IPS-NIHi7 (cell line): ENCODE data around the gene HSBP1.

Experiments
- DNase-seq: peaks from one replicate; pipeline ENCODE4 v3.0.0; 2012; ENCODE audit warnings: mixed read lengths; ENCODE audit errors: extremely low spot score

HSBP1 gene

DNA sequence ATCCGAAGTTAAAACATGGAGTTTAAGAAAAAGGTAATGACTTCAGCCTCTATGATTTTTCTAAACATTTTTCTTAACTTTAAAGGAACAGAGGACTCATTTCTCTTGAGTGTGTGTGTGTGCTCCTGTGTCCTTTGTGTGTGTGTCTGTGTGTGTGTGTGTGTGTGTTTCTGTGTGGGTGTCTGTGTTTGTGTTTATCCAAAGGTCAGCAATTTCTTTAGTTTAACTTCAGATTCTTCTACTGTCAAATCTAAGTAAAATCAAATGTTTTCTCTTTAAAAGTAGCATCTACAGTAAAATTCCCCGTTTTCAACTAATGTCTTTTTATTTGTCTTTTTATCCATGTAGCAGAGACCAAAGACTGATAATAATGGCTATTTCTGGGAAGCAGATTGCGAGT, 31.8 kb downstream of the HSBP1 start:
- DNase-seq: no peak

DNA sequence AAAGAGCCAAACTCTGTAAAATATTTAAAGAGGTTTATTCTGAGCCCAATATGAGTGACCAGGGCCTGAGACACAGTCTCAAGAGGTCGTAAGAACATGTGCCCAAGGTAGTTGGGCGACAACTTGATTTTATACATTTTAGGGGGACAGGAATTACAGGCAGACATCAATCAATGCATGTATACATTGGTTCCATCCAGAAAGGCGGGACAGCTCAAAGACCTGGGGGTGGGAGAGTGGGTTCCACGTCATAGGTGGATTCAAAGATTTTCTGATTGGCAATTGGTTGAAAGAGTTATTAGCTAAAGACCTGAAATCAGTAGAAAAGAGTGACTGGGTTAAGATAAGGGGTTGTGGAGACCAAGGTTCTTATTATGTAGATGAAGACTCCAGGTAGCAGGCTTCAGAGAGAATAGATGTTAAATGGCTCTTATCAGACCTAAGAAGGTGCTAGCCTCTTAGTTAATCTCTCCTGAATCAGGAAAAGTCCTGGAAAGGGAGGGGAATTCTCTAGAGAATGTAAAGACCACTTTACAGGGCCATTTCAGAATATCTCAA, 32.4 kb downstream of the HSBP1 start:
- DNase-seq: no peak

GRCh38 chr16:83842291-83842690, 34.5 kb downstream of the HSBP1 start:
- DNase-seq: no peak

GRCh38 chr16:83842756-83843507, 35.2 kb downstream of the HSBP1 start:
- DNase-seq: no peak

DNA sequence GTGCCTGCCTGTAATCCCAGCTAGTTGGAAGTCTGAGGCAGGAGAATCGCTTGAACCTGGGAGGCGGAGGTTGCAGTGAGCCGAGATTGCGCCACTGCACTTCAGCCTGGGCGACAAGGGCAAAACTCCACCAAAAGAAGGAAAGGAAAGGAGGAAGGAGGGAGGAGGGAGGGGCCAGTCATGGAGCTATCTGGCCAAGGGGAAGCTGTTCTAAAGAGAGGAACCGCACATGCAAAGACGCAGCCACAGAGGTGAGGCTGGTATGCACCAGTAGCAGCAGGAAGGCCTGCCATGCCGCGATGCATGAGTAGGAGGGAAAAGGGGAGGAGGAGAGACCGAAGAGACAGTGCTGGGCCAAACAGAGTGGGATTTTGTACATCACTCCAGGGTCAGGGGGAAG, 35.9 kb downstream of the HSBP1 start:
- DNase-seq: peak; percentile 30

- no peak for DNase-seq
Observed at GRCh38 chr16:83845263-83845662, 37.5 kb downstream of the HSBP1 start.

- no peak for DNase-seq
Observed at GRCh38 chr16:83847371-83848225, 39.8 kb downstream of the HSBP1 start.

- DNase-seq: no peak
Observed at GRCh38 chr16:83849421-83849820, 41.6 kb downstream of the HSBP1 start.

GRCh38 chr16:83850947-83851346, 43.2 kb downstream of the HSBP1 start:
- no peak for DNase-seq

DNA sequence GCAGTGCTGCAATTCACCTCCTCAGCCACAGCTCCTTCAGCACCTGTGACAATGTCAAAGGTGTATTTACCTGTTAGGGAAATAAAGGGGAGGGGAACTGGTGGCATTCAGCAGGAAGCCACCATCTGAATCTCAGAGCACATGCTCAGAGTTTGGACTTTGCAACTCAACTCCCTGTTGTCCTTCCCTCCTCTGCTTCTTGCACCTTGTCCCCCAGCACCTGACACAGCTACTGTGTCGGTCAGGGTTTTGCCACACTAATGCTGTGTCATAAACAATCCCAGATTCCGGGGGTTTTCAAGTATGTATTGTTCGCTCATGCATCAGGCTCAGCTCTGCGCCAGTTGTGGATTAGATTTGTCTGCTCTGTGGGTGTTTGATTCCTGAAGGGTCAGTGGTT, 43.7 kb downstream of the HSBP1 start:
- DNase-seq: no peak

DNA sequence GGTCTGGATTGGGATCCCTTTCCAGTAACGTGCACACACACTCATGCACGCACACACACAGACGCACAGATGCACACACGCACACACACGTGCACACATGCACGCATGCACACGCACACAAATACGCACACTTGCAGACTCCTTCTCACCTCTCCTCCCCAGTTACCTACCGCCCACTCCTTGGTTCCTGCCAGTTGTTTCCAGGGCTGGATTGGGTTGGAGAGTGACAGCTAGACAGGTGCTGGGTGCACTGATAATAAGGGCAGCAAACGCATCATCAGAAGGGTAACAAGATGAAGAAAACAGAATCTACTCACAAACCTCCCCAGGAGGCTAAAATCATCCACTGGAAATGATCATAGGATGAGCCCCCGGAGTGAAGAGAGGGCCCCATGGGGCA, 45.0 kb downstream of the HSBP1 start:
- DNase-seq: no peak

- no peak for DNase-seq
Observed at GRCh38 chr16:83853834-83854233, 46.1 kb downstream of the HSBP1 start.

DNA sequence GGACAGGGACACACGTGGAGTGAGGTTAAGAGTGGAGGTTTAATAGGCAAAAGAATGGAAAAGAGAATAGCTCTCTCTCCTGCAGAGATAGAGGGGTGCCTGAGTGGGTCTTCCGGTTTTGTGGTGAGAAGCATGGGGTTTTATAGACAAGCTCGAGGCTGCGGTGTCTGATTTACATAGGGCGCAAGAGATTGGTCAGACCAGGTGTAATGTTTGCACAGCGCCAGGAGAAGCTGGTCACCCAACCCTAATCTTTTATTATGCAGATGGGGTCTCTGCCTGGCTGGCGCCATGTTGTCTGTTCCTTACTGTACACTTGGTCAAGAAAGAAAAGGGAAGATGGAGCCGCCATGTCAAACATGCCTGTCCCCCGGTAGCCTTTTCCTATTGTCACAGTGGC, 46.6 kb downstream of the HSBP1 start:
- DNase-seq: no peak

GRCh38 chr16:83856792-83857191, 49.0 kb downstream of the HSBP1 start:
- DNase-seq: no peak

- no peak for DNase-seq
Observed at GRCh38 chr16:83859265-83859664, 51.5 kb downstream of the HSBP1 start.

GRCh38 chr16:83862661-83863060, 54.9 kb downstream of the HSBP1 start:
- no peak for DNase-seq

GRCh38 chr16:83863682-83864081, 55.9 kb downstream of the HSBP1 start:
- no peak for DNase-seq
